Pancreas (tissue), 10 donors: Measurements from ENCODE around the gene RUNX1. TPM values are rescaled to one million over a fixed set of nuclear protein-coding genes. Genes with fewer than 3 reads are reported as not detected.

Experiments used
- ATAC-seq, 4 donors: fragments of 200-7000 bp; cut with Tn5 transposase; one replicate each; pipeline versions ENCODE4 v1.8.0 to v1.9.1; 2020; ENCODE audit warnings: mild to moderate bottlenecking in 4 of 4, moderate library complexity in 4 of 4
- DNase-seq, 6 donors: peaks; one replicate each; pipeline ENCODE4 v3.0.0-alpha.2; 2020
- FAIRE-seq: peaks from 2 replicates; lab custom pipeline; 2012; peaks lifted over from hg19 to GRCh38; lab: Jason Lieb, UNC
- H3K27ac ChIP-seq, 4 donors: fragments of 200-600 bp; sonication (generic); 1 replicate in 3 of 4; 2 replicates in 1 of 4; pipeline versions ENCODE4 v1.5.0 to v1.8.0; 2020
- H3K27me3 ChIP-seq, 4 donors: fragments of 200-600 bp; one replicate each; pipeline ENCODE4 v1.8.0; 2021
- H3K36me3 ChIP-seq, 3 donors: fragments of 200-600 bp; sonication (generic) in 1 of 3; one replicate each; pipeline versions ENCODE4 v1.5.0 to v1.8.0; 2020 to 2021
- H3K4me1 ChIP-seq, 3 donors: fragments of 200-600 bp; one replicate each; pipeline ENCODE4 v1.8.0; 2021
- H3K4me3 ChIP-seq, 4 donors: fragments of 200-600 bp; sonication (generic) in 2 of 4; one replicate each; pipeline versions ENCODE4 v1.5.0 to v1.8.0; 2020 to 2021
- H3K9me3 ChIP-seq, 4 donors: fragments of 200-600 bp; one replicate each; pipeline ENCODE4 v1.8.0; 2021
- CTCF ChIP-seq, 4 donors: fragments of 200-600 bp; sonication (generic) in 3 of 4; IDR thresholded peaks; one replicate each; pipeline versions ENCODE4 v1.5.0 to v1.8.0; 2021; ENCODE audit warnings: antibody characterized with exemption in 4 of 4
- WGBS, 2 donors: extraction: QIAGEN DNeasy Blood & Tissue Kit; methylation state at CpG; one replicate each; pipeline ENCODE4 v1.1.7; 2013; 5-methylcytosine and 5-hydroxymethylcytosine counted together
- intact Hi-C, 3 donors: fragments of 100-400 bp; cut with DNase I; formaldehyde crosslinking; loops; one replicate each; pipeline versions ENCODE4 v1.11.1 to v1.14.2; 2022
- polyA plus RNA-seq, 2 donors: library from polyadenylated mRNA; stranded (reverse); fragments of 200-250 nt; gene quantifications; one replicate each; pipeline ENCODE4 v1.2.3, GENCODE V29; 2013
- total RNA-seq, 6 donors: library from RNA; stranded (reverse); fragmentation: NEBNext Ultra II Directional in 4 of 6; extraction: Animal tissue kit (Norgen Biotek cat#: 25700) in 4 of 6; gene quantifications; one replicate each; pipeline versions ENCODE4 v1.2.1 to v1.2.4, GENCODE V29; 2021 to 2023
- donor health status: healthy with polysubstance abuse.
- donor health status: DM: no; HTN: no; CAD: no; lungs with moderate emphysema.
- donor health status: DM: no; HTN: no; CAD: no.
- donor health status: control.
- donor health status: control.
- donor health status: Bipolar disorder and iron deficiency.
- donor health status: DM: yes; HTN: yes; CAD: no.
- donor health status: DM: no; HTN: no; CAD: no.
- donor health status: DM: no; HTN: no; CAD: no.
- donor health status: DM: yes; HTN: yes; CAD: no.

Gene RUNX1
- total and polyA plus RNA-seq, 8 donors: 2.1 to 38.2 (median 4.5) TPM

GRCh38 chr21:35045542-35046262 lies 3.4 kb downstream of the RUNX1 start:
- no peak for FAIRE-seq
- intact Hi-C loops: no loop called here
- DNase-seq: no peak
- Histone ChIP-seq H3K36me3 (no peaks in the 10 kb centered on the region), H3K4me3 (no peak overlapping the region), H3K27me3 (no peaks in the 10 kb centered on the region), H3K9me3 (no peaks in the 10 kb centered on the region), H3K27ac (no peak overlapping the region), H3K4me1 (peaks cover 0 to 4% (median 0%) of the 10 kb centered on the region in 3 donors)
- 82 to 87% methylated on average over 17 of the region's 17 CpGs for WGBS, 2 donors
- no peak for TF ChIP-seq CTCF (IDR thresholded peaks at IDR 0.05)
- no peak for ATAC-seq

- FAIRE-seq: no peak
- H3K36me3 ChIP-seq: no peaks in the 10 kb centered on the region
- H3K27me3 ChIP-seq: no peaks in the 10 kb centered on the region
- ATAC-seq: no peak
- WGBS, 2 donors: 74 to 82% methylated on average over 8 of the region's 8 CpGs
- intact Hi-C loops: no loop called here
- H3K4me1 ChIP-seq: peaks cover 0 to 4% (median under 1%) of the 10 kb centered on the region in 3 donors
- no peak overlapping the region for H3K4me3 ChIP-seq
- H3K27ac ChIP-seq: no peak overlapping the region
- H3K9me3 ChIP-seq: no peaks in the 10 kb centered on the region
- no peak for TF ChIP-seq CTCF (IDR thresholded peaks at IDR 0.05)
- DNase-seq: no peak
These were observed 4.1 kb downstream of the RUNX1 start for GRCh38 chr21:35044770-35045541.

- TF ChIP-seq CTCF (IDR thresholded peaks at IDR 0.05): no peak
- intact Hi-C loops: no loop called here
- FAIRE-seq: no peak
- Histone ChIP-seq H3K27ac (no peak overlapping the region), H3K36me3 (no peaks in the 10 kb centered on the region), H3K4me1 (peaks cover 0 to 9% (median 5%) of the 10 kb centered on the region in 3 donors), H3K9me3 (no peaks in the 10 kb centered on the region), H3K4me3 (no peak overlapping the region), H3K27me3 (no peaks in the 10 kb centered on the region)
- no peak for DNase-seq
- 87 to 90% methylated on average over 3 of the region's 3 CpGs for WGBS, 2 donors
- no peak for ATAC-seq
These were observed 5.0 kb downstream of the RUNX1 start for GRCh38 chr21:35044128-35044527.

GRCh38 chr21:35043549-35043948 lies 5.6 kb downstream of the RUNX1 start:
- H3K27ac ChIP-seq: no peak overlapping the region
- no peaks in the 10 kb centered on the region for H3K27me3 ChIP-seq
- H3K9me3 ChIP-seq: no peaks in the 10 kb centered on the region
- DNase-seq (no peak), FAIRE-seq (no peak), ATAC-seq (no peak)
- intact Hi-C loops: no loop called here
- no peak overlapping the region for H3K4me3 ChIP-seq
- no peak for TF ChIP-seq CTCF (IDR thresholded peaks at IDR 0.05)
- no peaks in the 10 kb centered on the region for H3K36me3 ChIP-seq
- peaks cover 0 to 9% (median 5%) of the 10 kb centered on the region in 3 donors for H3K4me1 ChIP-seq

- peaks cover 0 to 7% (median 5%) of the 10 kb centered on the region in 3 donors for H3K4me1 ChIP-seq
- no peak for ATAC-seq
- FAIRE-seq: no peak
- TF ChIP-seq CTCF (IDR thresholded peaks at IDR 0.05): no peak
- H3K27me3 ChIP-seq: no peaks in the 10 kb centered on the region
- no peak overlapping the region for H3K4me3 ChIP-seq
- H3K27ac ChIP-seq: no peak overlapping the region
- no peaks in the 10 kb centered on the region for H3K9me3 ChIP-seq
- H3K36me3 ChIP-seq: no peaks in the 10 kb centered on the region
- no peak for DNase-seq
- intact Hi-C loops: no loop called here
- WGBS, 2 donors: 89 to 91% methylated on average over 6 of the region's 6 CpGs
These were observed 6.3 kb downstream of the RUNX1 start for GRCh38 chr21:35042836-35043235.
